IPS-15b (cell line): ENCODE data around the gene NADK.
"Not testable (repeated sequence)": the region's sequence is repeated elsewhere in the genome, so short reads cannot be mapped to it uniquely, and the experiment has no call there.

ENCODE experiments used
- H3K27me3 ChIP-seq: one replicate; pipeline ENCODE4 v1.6.1; 2013; ENCODE audit warnings: low read length; ENCODE audit not compliant: control insufficient read depth, insufficient read depth
- H3K36me3 ChIP-seq: one replicate; pipeline ENCODE4 v1.6.1; 2013; ENCODE audit warnings: low read length; ENCODE audit not compliant: control insufficient read depth, insufficient read depth
- H3K4me1 ChIP-seq: one replicate; pipeline ENCODE4 v1.6.1; 2013; ENCODE audit warnings: mild to moderate bottlenecking, low read length; ENCODE audit not compliant: control insufficient read depth, insufficient read depth
- H3K4me3 ChIP-seq: one replicate; pipeline ENCODE4 v1.5.1; 2013; ENCODE audit warnings: low read depth, low read length
- H3K9ac ChIP-seq: one replicate; pipeline ENCODE4 v1.6.1; 2013; ENCODE audit warnings: low read depth, mild to moderate bottlenecking, low read length
- H3K9me3 ChIP-seq: one replicate; pipeline ENCODE4 v1.6.1; 2013; ENCODE audit warnings: mild to moderate bottlenecking, low read length; ENCODE audit not compliant: control insufficient read depth, insufficient read depth

Gene NADK

DNA sequence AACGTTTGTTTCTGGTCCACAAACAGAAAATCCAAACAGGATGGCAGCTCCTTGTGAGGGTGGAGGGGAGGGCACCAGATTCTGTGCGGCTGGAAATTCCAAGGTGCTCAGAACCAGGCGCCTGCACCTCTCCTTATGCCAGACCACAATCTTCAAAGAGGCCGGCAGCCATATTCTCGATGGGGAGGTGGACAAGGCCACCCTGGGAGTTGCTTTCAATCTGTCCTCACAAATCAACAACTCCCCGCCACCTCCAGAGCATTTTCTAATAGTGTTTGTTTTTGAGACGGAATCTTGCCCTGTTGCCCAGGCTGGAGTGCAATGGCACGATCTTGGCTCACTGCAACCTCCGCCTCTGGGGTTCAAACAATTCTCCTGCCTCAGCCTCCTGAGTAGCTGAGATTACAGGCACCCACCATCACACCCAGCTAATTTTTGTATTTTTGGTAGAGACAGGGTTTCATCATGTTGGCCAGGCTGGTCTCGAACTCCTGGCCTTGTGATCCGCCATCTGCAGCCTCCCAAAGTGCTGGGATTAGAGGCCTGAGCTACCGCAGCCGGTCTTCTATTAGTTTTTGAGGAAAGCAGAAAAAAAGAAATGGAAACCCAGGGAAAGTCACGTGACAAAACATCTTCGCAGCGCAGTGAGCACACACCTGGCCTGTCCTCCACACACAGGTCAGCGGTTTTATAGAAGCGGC, 49.0 kb downstream of the NADK start:
- H3K4me3 ChIP-seq, H3K27me3 ChIP-seq, H3K9me3 ChIP-seq, H3K4me1 ChIP-seq, H3K36me3 ChIP-seq, H3K9ac ChIP-seq: not testable (repeated sequence)

DNA sequence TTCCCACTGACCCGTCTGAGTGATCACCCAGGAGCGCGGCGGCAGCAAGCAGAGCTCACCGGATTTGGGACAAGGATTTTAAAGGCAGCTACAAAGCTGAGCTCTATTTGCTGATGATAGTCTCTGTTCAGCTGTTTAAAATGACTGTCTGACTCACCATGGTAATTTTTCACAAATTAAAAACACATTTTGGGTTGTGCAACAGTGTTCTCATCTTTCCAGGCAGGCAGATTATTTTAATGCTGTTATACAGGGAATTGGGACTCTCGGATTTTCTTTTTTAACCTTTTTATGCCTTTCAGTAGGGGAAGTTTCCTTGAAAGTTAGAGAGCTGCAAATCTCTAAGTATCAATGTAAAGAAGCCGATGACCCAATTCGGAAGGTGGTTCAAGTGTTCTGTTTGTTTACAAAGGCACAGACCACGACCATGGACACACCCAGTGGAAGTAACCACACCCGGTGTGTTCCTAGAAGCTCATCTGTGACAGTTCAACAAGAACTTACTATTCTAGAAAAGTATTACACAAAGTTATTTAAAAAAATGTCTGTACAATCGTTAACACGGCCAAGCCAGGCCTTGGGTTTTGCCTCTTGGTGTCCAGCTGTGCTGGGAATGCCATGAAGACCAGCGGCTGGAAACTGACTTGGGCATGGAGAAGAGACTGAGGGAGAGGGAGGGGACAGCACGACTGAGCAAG, 49.8 kb downstream of the NADK start:
- H3K4me1 ChIP-seq, H3K4me3 ChIP-seq, H3K9ac ChIP-seq, H3K9me3 ChIP-seq, H3K36me3 ChIP-seq, H3K27me3 ChIP-seq: not testable (repeated sequence)

DNA sequence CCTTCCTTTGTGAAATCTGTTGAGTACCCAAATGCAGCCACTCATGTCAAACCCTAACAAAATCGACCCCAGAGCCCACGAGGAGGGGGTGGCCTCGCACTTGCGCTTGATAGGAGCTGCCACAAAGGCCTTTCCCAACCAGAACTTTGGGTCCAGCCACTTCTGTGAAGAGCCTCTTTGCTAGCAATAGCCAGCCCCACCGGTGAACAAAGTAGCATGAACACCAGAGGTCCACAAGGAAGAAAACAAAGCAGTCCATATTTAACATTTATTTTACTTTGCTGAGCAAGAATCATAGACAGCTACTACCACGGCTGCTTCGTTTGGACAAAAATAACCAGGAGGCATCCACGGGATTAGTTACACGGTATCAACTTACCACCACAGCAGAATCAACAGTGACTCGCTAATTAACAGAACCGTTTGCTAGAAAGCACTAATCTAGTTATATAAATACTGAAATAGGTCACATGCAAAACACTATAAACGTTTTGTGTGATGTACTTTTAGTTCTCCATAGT, 51.1 kb downstream of the NADK start:
- H3K36me3 ChIP-seq, H3K27me3 ChIP-seq, H3K4me3 ChIP-seq, H3K4me1 ChIP-seq, H3K9me3 ChIP-seq, H3K9ac ChIP-seq: not testable (repeated sequence)

DNA sequence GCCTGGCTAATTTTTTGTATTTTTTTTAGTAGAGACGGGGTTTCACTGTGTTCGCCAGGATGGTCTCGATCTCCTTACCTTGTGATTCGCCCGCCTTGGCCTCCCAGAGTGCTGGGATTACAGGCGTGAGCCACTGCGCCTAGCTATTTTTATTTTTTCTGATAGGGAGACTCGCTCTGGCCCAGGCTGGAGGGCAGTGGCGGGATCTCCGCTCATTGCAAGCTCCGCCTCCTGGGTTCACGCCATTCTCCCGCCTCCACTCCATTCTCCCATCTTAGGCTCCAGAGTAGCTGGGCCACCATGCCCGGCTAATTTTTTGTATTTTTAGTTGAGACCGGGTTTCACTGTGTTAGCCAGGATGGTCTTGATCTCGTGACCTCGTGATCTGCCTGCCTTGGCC, 52.2 kb downstream of the NADK start:
- H3K9me3 ChIP-seq, H3K4me1 ChIP-seq, H3K4me3 ChIP-seq, H3K9ac ChIP-seq, H3K27me3 ChIP-seq, H3K36me3 ChIP-seq: not testable (repeated sequence)

DNA sequence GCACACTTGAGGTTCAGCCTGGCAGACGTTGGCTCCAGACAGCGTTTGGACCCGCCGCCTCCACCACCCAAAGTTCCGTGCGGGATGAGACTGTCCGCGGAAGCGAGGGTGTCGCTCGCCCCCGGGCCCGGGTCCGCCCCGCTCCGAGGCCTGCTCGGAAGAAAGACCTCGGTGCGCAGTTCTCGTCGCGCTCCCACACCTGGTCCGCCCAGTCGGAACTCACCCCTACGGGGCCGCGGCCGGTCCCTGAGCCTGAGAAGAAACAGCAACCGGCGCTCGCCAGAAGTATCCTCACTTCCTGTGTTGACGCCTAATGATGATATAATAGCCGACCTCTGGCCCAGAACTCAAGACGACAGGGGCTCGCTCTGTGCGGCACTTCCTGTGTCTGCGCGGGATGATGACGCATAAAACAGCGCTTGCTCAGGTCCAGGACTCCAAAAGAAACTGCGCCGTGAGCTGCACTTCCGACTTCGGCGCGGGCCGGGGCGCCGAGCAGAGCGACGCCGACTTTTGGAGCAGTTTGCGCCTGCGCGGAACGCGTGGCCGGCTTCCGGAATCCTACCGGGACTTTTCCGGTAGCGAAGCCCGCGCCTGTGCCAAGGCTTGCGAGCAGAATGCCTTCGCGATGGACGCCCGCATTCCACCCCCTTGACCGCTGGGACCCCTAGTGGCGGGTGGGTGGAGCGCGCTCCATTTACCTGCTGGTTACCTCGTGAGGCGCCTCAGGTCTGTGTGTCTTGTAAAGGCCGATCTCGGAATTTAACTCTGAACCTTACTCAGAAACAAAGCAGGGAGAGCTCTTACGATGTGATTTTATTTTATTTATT, 54.0 kb downstream of the NADK start, which contains the start of gene CDK11A:
Gene CDK11A, minus strand, starts transcription at position 323 of the 830 bp plus-strand sequence. CDS start 1,539 bp downstream, outside the sequence.
- peak within 1 kb of the TSS; percentile 54 for H3K9ac ChIP-seq
- H3K27me3 ChIP-seq, H3K9me3 ChIP-seq, H3K4me1 ChIP-seq, H3K36me3 ChIP-seq: not testable (repeated sequence)
- peak within 1 kb of the TSS; percentile 50 for H3K4me3 ChIP-seq

DNA sequence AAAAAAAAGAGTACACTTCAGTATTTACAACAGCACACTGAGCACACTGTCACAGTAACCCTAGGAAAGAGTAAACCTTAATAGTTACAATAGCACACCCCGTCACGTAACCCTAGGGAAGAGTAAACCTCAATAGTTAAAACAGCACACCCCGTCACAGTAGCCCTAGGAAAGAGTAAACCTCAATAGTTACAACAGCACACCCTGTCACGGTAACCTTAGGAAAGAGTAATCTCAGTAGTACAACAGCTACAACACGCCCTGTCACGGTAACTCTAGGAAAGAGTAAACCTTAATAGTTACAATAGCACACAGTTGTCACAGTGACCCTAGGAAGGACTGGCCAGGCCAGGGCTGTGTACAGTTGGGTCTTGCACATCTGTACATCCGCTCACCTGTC, 57.1 kb downstream of the NADK start:
- Histone ChIP-seq H3K9me3 (no peaks in the 10 kb centered on the region), H3K27me3 (no peaks in the 10 kb centered on the region), H3K9ac (no peak overlapping the region), H3K4me3 (no peak overlapping the region), H3K36me3 (peaks cover 14% of the 10 kb centered on the region), H3K4me1 (no peaks in the 10 kb centered on the region)

DNA sequence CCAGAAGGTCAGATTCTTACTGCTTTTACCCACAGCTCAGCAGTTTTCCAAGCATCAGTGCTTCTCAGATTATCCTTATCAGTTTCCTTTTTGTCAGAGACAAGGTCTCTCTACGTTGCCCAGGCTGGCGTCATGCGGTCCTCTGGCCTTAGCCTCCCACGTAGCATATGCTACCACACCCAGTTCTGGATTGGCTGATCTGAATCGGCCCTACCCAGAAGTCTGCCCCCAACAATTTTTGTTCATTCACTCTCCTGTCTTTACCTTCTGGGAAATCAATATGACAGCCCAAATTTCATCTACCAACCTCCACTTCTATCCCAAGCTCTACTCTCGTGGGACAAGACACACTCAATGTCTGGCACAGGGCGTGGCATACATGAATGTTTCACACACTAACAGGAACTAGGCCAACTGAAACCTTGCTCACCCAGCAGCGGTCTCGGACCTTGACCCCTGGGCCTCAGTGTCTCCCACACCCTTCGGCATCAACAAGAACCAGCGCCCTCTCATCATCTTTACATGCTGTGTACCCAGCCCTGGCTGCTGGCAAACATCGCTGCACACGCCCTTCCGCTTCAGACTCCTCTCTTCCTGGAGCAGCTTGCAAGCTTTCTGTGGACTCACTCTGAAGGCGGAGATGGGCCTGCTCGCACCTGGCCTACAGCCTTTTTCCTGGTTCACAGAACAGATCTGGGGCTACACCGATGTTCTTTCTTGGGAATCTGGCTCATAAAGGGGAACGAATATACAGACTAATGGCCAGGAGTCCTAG, 63.0 kb downstream of the NADK start:
- not testable (repeated sequence) for H3K27me3 ChIP-seq, H3K4me3 ChIP-seq, H3K9me3 ChIP-seq, H3K36me3 ChIP-seq, H3K4me1 ChIP-seq, H3K9ac ChIP-seq

DNA sequence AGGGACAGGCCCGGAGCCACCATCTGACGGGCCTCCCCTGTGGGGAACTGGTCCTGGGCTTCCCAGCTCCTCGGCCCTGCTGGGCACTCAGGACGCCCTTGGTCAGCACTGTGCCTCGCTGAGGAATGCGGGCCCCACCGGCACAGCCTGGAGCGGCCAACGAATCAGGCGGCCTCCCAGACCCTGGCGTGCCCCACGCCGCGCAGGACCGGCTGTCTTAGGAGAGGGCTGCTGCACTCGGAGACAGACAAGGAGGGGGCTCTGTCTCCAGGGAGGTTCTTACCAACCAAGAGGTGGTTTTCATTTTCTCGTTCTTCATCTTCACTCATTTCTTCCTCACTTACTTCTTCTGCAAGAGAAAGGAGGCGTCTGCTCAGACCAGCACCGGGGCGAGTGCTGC, 70.4 kb downstream of the NADK start:
- H3K9me3 ChIP-seq, H3K4me3 ChIP-seq, H3K27me3 ChIP-seq, H3K9ac ChIP-seq, H3K4me1 ChIP-seq: not testable (repeated sequence)
- peaks cover 14% of the 10 kb centered on the region for H3K36me3 ChIP-seq

DNA sequence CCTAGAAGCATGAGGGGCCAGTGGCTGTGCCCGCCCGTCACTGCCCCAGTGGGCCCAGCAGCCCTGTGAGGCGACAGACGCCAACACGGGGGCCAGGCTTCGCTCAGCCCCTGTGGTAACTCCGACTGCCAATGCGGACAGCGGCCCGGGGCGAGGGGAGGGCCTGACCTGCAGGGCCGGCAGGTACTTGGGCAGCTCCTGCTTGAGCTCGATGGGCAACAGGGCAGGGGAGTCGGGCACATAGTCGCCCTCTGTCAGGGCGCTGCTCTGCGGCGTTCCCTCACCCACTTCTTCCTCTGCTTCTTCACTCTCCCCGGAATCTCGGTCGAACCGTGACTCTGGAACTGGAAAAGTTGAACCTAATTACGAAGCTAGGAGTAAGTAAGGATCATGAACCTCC, 71.0 kb downstream of the NADK start:
- peaks cover 14% of the 10 kb centered on the region for H3K36me3 ChIP-seq

DNA sequence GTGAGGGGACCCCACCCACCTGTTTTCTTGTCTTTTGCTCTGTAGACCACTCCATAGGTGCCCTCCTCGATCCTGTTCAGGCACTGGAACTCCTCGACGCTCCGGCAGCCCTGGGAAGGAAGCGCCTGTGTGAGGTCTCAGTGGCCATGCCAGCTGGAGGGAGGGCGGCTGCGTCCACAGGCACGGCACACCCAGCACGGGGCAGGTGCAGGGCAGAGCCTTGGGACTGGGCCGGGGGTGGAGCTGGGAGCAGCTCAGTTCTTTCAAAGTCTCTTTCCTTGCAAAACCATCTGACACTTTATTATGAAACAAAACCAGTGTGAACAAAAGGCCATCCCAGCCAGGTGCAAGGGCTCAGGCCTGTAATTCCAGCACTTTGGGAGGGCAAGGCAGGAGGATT, 72.6 kb downstream of the NADK start:
- H3K36me3 ChIP-seq: peaks cover 14% of the 10 kb centered on the region
- H3K27me3 ChIP-seq, H3K4me1 ChIP-seq, H3K4me3 ChIP-seq, H3K9me3 ChIP-seq, H3K9ac ChIP-seq: not testable (repeated sequence)

More for the DNA sequence above, 71.0 kb downstream of the NADK start:
- H3K4me1 ChIP-seq, H3K27me3 ChIP-seq, H3K4me3 ChIP-seq, H3K9ac ChIP-seq, H3K9me3 ChIP-seq: not testable (repeated sequence)

DNA sequence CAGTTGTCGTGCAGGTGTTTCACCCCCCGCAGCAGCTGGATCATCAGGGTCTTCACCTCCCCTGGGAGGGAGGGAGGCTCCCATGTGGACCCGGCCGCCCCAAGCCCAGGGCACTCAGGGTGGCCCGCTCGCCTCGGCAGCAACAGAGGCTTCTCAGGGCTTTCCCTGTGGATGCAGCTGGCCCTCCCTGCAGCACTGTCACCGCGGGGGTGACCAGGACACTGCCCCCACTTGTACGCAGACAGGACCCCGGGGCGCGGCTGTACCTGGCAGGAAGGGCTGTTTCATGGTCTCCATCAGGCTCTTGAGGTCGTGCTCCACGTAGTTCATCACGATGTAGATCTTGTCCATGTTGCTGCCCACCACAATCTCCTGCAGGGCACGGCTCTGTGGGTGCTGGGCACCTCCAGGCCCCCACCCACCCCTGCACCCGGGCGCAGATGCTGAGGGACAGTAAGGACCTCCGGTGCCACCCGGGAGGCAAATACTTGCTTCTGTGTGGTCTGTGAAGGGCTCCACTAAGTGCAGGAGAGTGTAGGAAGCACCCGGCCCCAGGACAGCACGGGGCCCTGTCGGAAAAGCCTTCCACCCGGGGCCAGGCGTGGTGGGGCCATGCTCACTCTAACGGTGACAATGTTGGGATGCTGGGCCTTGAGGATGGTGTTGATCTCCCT, 73.8 kb downstream of the NADK start:
- not testable (repeated sequence) for H3K27me3 ChIP-seq, H3K9ac ChIP-seq, H3K9me3 ChIP-seq, H3K4me1 ChIP-seq, H3K4me3 ChIP-seq
- peaks cover 14% of the 10 kb centered on the region for H3K36me3 ChIP-seq
